Measurements from ENCODE around the gene PPP1R7.

Gene PPP1R7

GRCh38 chr2:241147336-241147735 lies 2.9 kb upstream of the PPP1R7 start:
- TF ChIP-seq CTCF (IDR thresholded peaks at IDR 0.05), result no peak

GRCh38 chr2:241148239-241148638 lies 2.0 kb upstream of the PPP1R7 start:
- TF ChIP-seq CTCF (IDR thresholded peaks at IDR 0.05), result no peak

- no peak for TF ChIP-seq CTCF (IDR thresholded peaks at IDR 0.05)
These were observed 1.2 kb upstream of the PPP1R7 start, which contains the start of gene PASK for GRCh38 chr2:241148891-241149674. Gene PASK (minus strand): TSS chr2:241149472. CDS start chr2:241143032, 6,440 bp downstream.

- no peak for TF ChIP-seq CTCF (IDR thresholded peaks at IDR 0.05)
These were observed 667 bp upstream of the PPP1R7 start for GRCh38 chr2:241149675-241149924.

- no peak for TF ChIP-seq CTCF (IDR thresholded peaks at IDR 0.05)
These were observed 628 bp downstream of the PPP1R7 start for GRCh38 chr2:241150660-241151530.

- no peak for TF ChIP-seq CTCF (IDR thresholded peaks at IDR 0.05)
These were observed 1.8 kb downstream of the PPP1R7 start for GRCh38 chr2:241151934-241152660.

- TF ChIP-seq CTCF (IDR thresholded peaks at IDR 0.05), result no peak
These were observed 3.3 kb downstream of the PPP1R7 start for GRCh38 chr2:241153616-241154015.
